A549 (cell line): Measurements from ENCODE around the gene GRPEL2. TPM values are rescaled to one million over a fixed set of nuclear protein-coding genes. Genes with fewer than 3 reads are reported as not detected.
"Not testable (repeated sequence)": the region's sequence is repeated elsewhere in the genome, so short reads cannot be mapped to it uniquely, and the experiment has no call there.

Source experiments
- ATAC-seq, 2 experiments: fragments of 200-7000 bp in 1 of 2; fragments of >200 bp in 1 of 2; cut with Nextera tagmentation in 1 of 2; cut with Tn5 transposase in 1 of 2; 3 replicates each; pipeline versions ENCODE4 v1.8.0 to v1.9.1; 2018 to 2020; ENCODE audit warnings: mild to moderate bottlenecking in 1 of 2, moderate library complexity in 1 of 2
- CTCF ChIA-PET: fragments of 300-600 bp; sonication (Branson Sonifier 250); formaldehyde crosslinking; extraction: SDS; loops from one replicate; lab custom pipeline; 2021; ENCODE audit warnings: antibody characterized with exemption, inconsistent platforms; lab: Yijun Ruan, JAX
- POLR2A ChIA-PET: fragments of 350-600 bp; formaldehyde crosslinking; extraction: SDS; loops from one replicate; lab custom pipeline; 2021; ENCODE audit warnings: antibody characterized with exemption, inconsistent platforms; lab: Yijun Ruan, JAX
- DNase-seq, 2 experiments: peaks; one replicate each; pipeline versions ENCODE4 v3.0.0 to v3.0.0-alpha.2; 2011 to 2016; ENCODE audit warnings: low read depth in 1 of 2, low spot score in 1 of 2
- FAIRE-seq: peaks from 2 replicates; lab custom pipeline; 2011; peaks lifted over from hg19 to GRCh38; lab: Jason Lieb, UNC
- H3K27ac ChIP-seq, 2 experiments: fragments of >200 bp; sonication (Bioruptor Twin); formaldehyde crosslinking; 3 replicates each; pipeline ENCODE4 v1.5.1; 2016 to 2017
- H3K4me1 ChIP-seq: fragments of >200 bp; sonication (Bioruptor Twin); formaldehyde crosslinking; 3 replicates; pipeline ENCODE4 v1.6.1; 2016
- H3K4me2 ChIP-seq: fragments of >200 bp; sonication (Bioruptor Twin); formaldehyde crosslinking; 3 replicates; pipeline ENCODE4 v1.6.1; 2016
- H3K4me3 ChIP-seq: fragments of >200 bp; sonication (Bioruptor Twin); formaldehyde crosslinking; 3 replicates; pipeline ENCODE4 v1.5.1; 2016
- H3K9me3 ChIP-seq: fragments of >200 bp; sonication (Bioruptor Twin); formaldehyde crosslinking; 3 replicates; pipeline ENCODE4 v1.6.1; 2016
- BCL3 ChIP-seq: fragments of >200 bp; sonication (Bioruptor Twin); formaldehyde crosslinking; IDR thresholded peaks from 3 replicates; pipeline ENCODE4 v1.6.1; 2016
- CBX2 ChIP-seq: fragments of 200-600 bp; sonication (generic); IDR thresholded peaks from 2 replicates; pipeline ENCODE4 v1.6.1; 2016; ENCODE audit warnings: low read depth, mild to moderate bottlenecking, borderline replicate concordance
- CHD2 ChIP-seq: fragments of 150-350 bp; IDR thresholded peaks from 2 replicates; pipeline ENCODE4 v1.6.1; 2014; ENCODE audit warnings: low read length; ENCODE audit not compliant: partially characterized antibody
- EP300 ChIP-seq, 2 experiments: fragments of >200 bp; sonication (Bioruptor Twin); formaldehyde crosslinking; IDR thresholded peaks; 2 replicates in 1 of 2; 3 replicates in 1 of 2; pipeline ENCODE4 v1.6.1; 2016 to 2017
- FOSB ChIP-seq: fragments of 250-450 bp; sonication (Bioruptor Pico); IDR thresholded peaks from 2 replicates; pipeline ENCODE4 v1.5.0; 2020; ENCODE audit warnings: mild to moderate bottlenecking, moderate library complexity
- GATA3 ChIP-seq: IDR thresholded peaks from 2 replicates; pipeline ENCODE4 v1.6.1; 2012; ENCODE audit warnings: borderline replicate concordance
- HOXA7 ChIP-seq: fragments of 250-450 bp; sonication (Bioruptor Pico); IDR thresholded peaks from 2 replicates; pipeline ENCODE4 v1.5.0; 2020; ENCODE audit warnings: mild to moderate bottlenecking, moderate library complexity
- HOXB5 ChIP-seq: fragments of 250-450 bp; sonication (Bioruptor Pico); IDR thresholded peaks from 2 replicates; pipeline ENCODE4 v1.5.0; 2020; ENCODE audit warnings: mild to moderate bottlenecking, moderate library complexity
- MAZ ChIP-seq: fragments of 150-350 bp; IDR thresholded peaks from 2 replicates; pipeline ENCODE4 v1.6.1; 2014; ENCODE audit warnings: antibody characterized with exemption, low read depth, low read length, borderline replicate concordance
- NFE2L2 ChIP-seq: fragments of 150-350 bp; conservative IDR thresholded peaks from 2 replicates; pipeline ENCODE4 v1.6.1; 2014; ENCODE audit warnings: low read length
- NPAS2 ChIP-seq: fragments of 250-450 bp; sonication (Bioruptor Pico); IDR thresholded peaks from 2 replicates; pipeline ENCODE4 v1.8.0; 2022; ENCODE audit warnings: mild to moderate bottlenecking, moderate library complexity, borderline replicate concordance
- POLR2AphosphoS2 ChIP-seq: conservative IDR thresholded peaks from 2 replicates; pipeline ENCODE4 v1.6.1; 2012; ENCODE audit warnings: low read length, improper control_type of control experiment, inconsistent platforms
- RCOR1 ChIP-seq: fragments of 150-350 bp; IDR thresholded peaks from 2 replicates; pipeline ENCODE4 v1.6.1; 2014; ENCODE audit warnings: antibody characterized with exemption, low read length, low read depth
- SMC3 ChIP-seq: fragments of >200 bp; sonication (Bioruptor Twin); formaldehyde crosslinking; IDR thresholded peaks from 3 replicates; pipeline ENCODE4 v1.6.1; 2018; ENCODE audit warnings: inconsistent platforms
- SREBF2 ChIP-seq: fragments of 450-650 bp; IDR thresholded peaks from 2 replicates; pipeline ENCODE4 v1.6.1; 2014; ENCODE audit warnings: mild to moderate bottlenecking, moderate library complexity
- TFCP2L1 ChIP-seq: fragments of 250-450 bp; sonication (Bioruptor Pico); IDR thresholded peaks from 2 replicates; pipeline ENCODE4 v1.5.0; 2021; ENCODE audit warnings: mild to moderate bottlenecking
- WGBS: methylation state at CpG from one replicate; pipeline ENCODE4 v1.1.6; 2017; ENCODE audit errors: missing lambda C conversion rate; 5-methylcytosine and 5-hydroxymethylcytosine counted together
- polyA plus RNA-seq, 4 experiments: library from polyadenylated mRNA; depleted of rRNA in 3 of 4; stranded (reverse); fragments of >200 nt; fragmentation: RNase III in 1 of 4; extraction: RNeasy Plus Mini Kit Qiagen cat#74134 plus additional on column Dnase treatment in 1 of 4; gene quantifications; 2 replicates in 3 of 4; 3 replicates in 1 of 4; pipeline ENCODE4 v1.2.3, GENCODE V29; 2011 to 2017
- TF ChIP-seq, protein P1 (sequence below): IDR thresholded peaks from 2 replicates; pipeline ENCODE4 v1.6.1; 2012
- TF ChIP-seq, protein P2 (sequence below): fragments of >200 bp; sonication (Bioruptor Twin); formaldehyde crosslinking; IDR thresholded peaks from 3 replicates; pipeline ENCODE4 v1.5.1; 2016

GRPEL2 gene
- polyA plus RNA-seq, 2 of the 4 experiments (the other 2 are of a cell fraction) = 10.4 to 26.4 TPM

GRCh38 chr5:149388498-149389190, 43.3 kb downstream of the GRPEL2 start:
- POLR2A ChIA-PET = no interaction called here
- H3K9me3 ChIP-seq = no peaks in the 10 kb centered on the region
- no peak overlapping the region for H3K27ac ChIP-seq
- DNase-seq = no peak
- WGBS = 62% methylated on average over 7 of the region's 7 CpGs
- ATAC-seq = no peak
- CTCF ChIA-PET = interaction anchor here (1.2 to 44.9 kb wide), 3 partner anchors 20 to 35 kb away, joined by 3 to 1709 read pairs (median 232); no protein-coding TSS in a partner anchor
- no peak for FAIRE-seq
- no peak for TF ChIP-seq FOSB (CRISPR knock-in tag)
- no peak for TF ChIP-seq POLR2AphosphoS2
- TF ChIP-seq EP300 (IDR thresholded peaks at IDR 0.05) = no peak
- TF ChIP-seq, protein P1, sequence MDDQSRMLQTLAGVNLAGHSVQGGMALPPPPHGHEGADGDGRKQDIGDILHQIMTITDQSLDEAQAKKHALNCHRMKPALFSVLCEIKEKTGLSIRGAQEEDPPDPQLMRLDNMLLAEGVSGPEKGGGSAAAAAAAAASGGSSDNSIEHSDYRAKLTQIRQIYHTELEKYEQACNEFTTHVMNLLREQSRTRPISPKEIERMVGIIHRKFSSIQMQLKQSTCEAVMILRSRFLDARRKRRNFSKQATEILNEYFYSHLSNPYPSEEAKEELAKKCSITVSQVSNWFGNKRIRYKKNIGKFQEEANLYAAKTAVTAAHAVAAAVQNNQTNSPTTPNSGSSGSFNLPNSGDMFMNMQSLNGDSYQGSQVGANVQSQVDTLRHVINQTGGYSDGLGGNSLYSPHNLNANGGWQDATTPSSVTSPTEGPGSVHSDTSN = no peak
- no peak for TF ChIP-seq NPAS2 (CRISPR knock-in tag)
- TF ChIP-seq, protein P2, sequence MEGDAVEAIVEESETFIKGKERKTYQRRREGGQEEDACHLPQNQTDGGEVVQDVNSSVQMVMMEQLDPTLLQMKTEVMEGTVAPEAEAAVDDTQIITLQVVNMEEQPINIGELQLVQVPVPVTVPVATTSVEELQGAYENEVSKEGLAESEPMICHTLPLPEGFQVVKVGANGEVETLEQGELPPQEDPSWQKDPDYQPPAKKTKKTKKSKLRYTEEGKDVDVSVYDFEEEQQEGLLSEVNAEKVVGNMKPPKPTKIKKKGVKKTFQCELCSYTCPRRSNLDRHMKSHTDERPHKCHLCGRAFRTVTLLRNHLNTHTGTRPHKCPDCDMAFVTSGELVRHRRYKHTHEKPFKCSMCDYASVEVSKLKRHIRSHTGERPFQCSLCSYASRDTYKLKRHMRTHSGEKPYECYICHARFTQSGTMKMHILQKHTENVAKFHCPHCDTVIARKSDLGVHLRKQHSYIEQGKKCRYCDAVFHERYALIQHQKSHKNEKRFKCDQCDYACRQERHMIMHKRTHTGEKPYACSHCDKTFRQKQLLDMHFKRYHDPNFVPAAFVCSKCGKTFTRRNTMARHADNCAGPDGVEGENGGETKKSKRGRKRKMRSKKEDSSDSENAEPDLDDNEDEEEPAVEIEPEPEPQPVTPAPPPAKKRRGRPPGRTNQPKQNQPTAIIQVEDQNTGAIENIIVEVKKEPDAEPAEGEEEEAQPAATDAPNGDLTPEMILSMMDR = no peak
- no peak for TF ChIP-seq CBX2
- no peak for TF ChIP-seq MAZ
- TF ChIP-seq NFE2L2 = no peak
- TF ChIP-seq TFCP2L1 (CRISPR knock-in tag) = no peak
- no peak for TF ChIP-seq BCL3
- TF ChIP-seq, all 56 proteins: peak for 0
- Histone ChIP-seq H3K4me3 (no peak overlapping the region), H3K4me1 (no peaks in the 10 kb centered on the region; the same call in 2 of the 3 replicates), H3K4me2 (no peak overlapping the region)

DNA sequence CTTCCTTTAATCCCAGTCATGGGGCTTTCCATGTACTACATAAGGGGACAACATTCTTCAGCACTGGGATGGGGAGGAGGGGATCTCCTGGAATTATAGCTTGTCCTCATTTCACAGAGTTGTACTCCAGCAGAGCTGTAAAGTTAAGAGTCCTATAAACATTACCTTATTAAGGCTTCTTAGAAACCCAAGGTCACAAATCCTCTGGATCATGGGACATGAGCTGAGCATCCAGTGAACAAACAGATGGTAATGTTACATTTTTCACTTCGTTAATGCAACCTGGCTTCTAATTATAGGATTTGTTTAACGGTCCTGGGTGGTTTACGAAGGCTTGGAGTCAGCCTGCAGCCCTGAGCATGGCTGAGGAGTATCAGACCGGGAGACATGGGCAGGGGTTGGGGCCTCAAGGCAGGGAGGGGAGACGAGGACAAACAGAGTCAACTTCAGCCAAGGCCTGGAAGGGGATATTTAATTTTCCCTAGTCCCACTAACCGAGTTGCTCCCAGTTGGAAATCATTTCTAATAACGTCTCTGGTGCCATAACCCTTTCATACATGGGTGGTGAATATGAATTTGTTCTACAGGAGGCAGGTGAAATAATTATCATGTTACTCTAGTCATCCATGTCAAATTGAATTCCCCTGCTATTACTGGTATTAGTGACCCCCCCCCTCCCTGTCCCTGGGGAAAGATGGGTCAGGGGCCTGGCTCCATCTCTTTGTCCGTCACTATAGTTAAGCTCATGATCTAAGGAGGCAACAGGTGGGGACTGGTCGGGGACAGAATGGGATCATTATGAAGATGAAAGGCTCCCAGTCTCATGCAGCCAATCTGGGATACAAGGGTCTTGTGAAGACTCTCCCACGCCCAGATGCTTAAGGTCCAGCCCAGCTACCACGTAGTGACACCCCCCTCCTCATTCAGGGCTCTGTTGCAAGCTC, 44.5 kb downstream of the GRPEL2 start:
- FAIRE-seq = no peak
- DNase-seq = no peak
- POLR2A ChIA-PET = no interaction called here
- H3K9me3 ChIP-seq = no peaks in the 10 kb centered on the region
- no peak for ATAC-seq
- H3K4me1 ChIP-seq = no peaks in the 10 kb centered on the region; the same call in 2 of the 3 replicates
- no peak overlapping the region for H3K4me2 ChIP-seq
- CTCF ChIA-PET = interaction anchor here (0.9 to 44.9 kb wide), 5 partner anchors 8 to 175 kb away, joined by 3 to 1709 read pairs (median 71); partner anchors contain the start of gene IL17B
- 47% methylated on average over 11 of the region's 11 CpGs for WGBS
- TF ChIP-seq GATA3 (no peak), CHD2 (no peak), RCOR1 (no peak), HOXB5 (CRISPR knock-in tag) (no peak), SREBF2 (no peak), SMC3 (no peak), HOXA7 (no peak)
- TF ChIP-seq, all 56 proteins: peak for 0
- Histone ChIP-seq H3K4me3 (no peak overlapping the region), H3K27ac (no peak overlapping the region)

DNA sequence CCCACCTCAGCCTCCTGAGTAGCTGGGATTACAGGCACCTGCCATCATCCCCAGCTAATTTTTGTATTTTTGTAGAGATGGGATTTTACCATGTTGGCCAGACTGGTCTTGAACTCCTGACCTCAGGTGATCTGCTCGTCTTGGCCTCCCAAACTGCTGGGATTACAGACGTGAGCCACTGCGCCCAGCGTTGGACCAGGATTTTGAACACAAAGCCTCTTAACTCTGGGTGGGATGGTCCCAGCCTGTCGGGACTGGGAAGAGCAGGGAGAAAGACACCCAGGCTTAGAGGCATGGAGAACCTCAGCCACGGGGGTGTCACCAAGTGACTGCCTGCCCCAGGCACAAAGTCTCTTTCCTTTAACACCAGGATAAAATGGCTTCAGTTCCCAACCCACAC, 45.8 kb downstream of the GRPEL2 start:
- H3K4me1 ChIP-seq, FAIRE-seq, DNase-seq, H3K4me2 ChIP-seq, H3K9me3 ChIP-seq, ATAC-seq, H3K27ac ChIP-seq, POLR2A ChIA-PET, H3K4me3 ChIP-seq: not testable (repeated sequence)
- 70% methylated on average over 6 of the region's 6 CpGs for WGBS
- CTCF ChIA-PET = interaction anchor here (0.7 to 44.9 kb wide), 7 partner anchors 9 to 630 kb away, joined by 3 to 1709 read pairs (median 4); partner anchors contain the start of gene IL17B
